Left renal pelvis (tissue), 4 donors: ENCODE results near the gene CCL14. TPM values are rescaled to one million over a fixed set of nuclear protein-coding genes. Genes with fewer than 3 reads are reported as not detected.
A peak's percentile ranks its signal among the peaks of the same experiment; 100 is the strongest.
"Not testable (repeated sequence)": the region's sequence is repeated elsewhere in the genome, so short reads cannot be mapped to it uniquely, and the experiment has no call there.

Experiments
- DNase-seq, 4 donors: peaks; one replicate each; pipeline ENCODE4 v3.0.0-alpha.2; 2013; ENCODE audit warnings: low read depth in 4 of 4, low spot score in 3 of 4
- polyA plus RNA-seq, 4 donors: library from polyadenylated mRNA; unstranded; fragments of 120-200 nt; gene quantifications; one replicate each; pipeline ENCODE4 v1.2.1, GENCODE V29; 2013; ENCODE audit not compliant: insufficient read length in 4 of 4

CCL14 gene
- polyA plus RNA-seq, 4 donors: 14.5 to 17.6 (median 16.0) TPM

DNA sequence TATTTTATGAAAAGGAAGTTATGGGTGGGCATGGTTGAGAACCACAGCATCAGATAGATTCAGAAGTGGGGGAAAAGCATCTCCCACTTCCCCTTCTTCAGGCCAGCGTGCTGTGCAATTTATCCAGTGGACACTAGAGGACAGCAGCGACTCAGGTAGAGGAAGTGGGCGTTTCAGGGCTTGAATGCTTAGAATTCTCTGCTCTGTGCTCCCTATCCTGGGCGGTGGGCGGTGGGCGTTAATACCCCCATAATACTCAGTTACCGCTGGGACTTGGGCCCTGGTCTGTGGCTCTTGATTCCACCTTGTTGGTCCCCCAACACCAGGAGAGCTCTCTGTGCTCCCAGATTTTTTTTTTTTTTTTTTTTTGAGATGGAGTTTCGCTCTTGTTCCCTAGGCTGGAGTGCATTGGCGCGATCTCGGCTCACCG is 39.4 kb downstream of the CCL14 start:
- DNase-seq: no peak

DNA sequence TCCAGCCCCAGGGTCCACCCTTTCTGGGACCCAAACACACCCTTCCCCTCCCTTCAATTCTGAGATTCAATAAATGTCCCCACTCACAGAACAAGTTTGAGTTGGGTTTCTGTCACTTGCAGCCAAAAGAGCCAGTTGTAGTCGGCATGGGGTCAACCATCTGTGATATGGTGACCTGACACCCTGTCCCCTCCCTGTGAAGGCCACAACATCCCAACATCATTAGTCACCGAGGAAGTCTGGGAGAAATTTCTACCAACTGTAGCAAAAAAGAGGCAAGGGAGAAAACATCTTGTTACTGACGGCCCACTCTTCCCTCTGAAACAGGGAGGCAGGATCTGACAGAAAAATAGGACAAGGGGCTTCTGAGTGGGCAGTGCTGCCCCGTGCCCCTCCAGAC is 42.4 kb downstream of the CCL14 start:
- no peak for DNase-seq

DNA sequence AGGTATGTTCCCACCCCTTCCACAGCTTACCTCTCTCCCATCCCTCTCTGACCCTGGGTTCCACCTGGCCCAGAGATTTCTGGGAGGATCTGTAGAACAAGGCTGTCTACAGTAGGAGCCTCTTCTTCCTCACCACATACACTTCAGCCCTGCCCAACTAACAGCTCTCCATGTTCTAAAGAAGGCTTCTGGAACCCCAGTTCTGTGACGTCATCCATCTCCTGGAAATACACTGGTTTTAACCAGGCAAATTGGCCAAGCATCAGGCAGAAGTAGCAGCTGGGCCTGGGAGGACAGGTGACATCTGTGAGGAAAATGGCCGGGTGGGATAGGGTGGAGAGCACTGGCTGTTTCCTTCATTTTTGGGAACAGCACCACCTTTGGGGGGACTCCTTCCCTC is 43.0 kb downstream of the CCL14 start, which contains the start of gene LYZL6:
LYZL6 (minus strand) TSS at position 177 of the 400 bp plus-strand sequence. CDS start 4,357 bp downstream, outside the sequence.
- DNase-seq: no peak

DNA sequence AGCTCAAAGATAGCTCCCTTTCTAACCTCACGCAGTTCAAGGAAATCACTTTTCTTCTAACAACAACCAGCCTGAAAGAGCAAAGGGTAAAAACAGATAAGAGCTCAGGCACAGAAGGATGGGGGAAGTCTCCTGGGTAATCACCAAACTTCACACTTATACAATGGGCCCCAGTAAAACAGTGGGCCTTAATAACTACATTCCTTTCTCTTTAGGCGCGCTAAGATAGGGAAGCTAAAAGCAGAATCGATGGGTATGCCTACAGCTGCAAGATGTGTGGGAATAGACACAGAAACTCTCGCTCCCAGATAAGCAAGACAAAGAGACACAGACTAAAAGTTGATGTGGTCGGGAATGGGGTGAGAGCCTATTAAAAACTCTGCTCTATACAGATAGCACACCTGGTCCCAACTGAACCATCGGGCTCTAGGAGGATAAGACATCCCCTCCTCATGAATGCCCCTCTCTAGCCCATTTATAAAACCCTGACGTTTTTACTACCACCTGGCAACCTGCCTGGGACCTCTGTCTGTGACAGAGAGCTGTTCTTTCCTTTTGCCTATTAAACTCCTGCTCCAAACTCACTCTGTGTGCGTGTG is 43.8 kb downstream of the CCL14 start:
- DNase-seq: peak in 1 of 4 donors; percentile 14

DNA sequence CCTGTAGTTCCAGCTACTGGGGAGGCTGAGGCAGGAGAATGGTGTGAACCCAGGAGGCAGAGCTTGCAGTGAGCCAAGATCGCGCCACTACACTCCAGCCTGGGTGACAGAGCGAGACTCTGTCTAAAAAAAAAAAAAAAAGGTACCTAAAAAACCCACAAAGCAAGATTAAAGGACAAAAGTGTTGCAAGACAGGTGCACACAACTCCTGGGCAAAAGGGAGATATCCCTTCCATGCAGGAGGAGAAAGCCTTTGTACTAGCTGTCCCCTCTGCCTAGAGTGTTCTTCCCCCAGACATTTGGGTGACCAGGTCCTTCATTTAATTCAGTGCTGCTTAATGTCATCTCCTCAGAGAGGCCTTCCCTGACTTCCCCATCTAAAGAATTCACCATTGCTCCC is 48.0 kb downstream of the CCL14 start:
- DNase-seq: not testable (repeated sequence)

DNA sequence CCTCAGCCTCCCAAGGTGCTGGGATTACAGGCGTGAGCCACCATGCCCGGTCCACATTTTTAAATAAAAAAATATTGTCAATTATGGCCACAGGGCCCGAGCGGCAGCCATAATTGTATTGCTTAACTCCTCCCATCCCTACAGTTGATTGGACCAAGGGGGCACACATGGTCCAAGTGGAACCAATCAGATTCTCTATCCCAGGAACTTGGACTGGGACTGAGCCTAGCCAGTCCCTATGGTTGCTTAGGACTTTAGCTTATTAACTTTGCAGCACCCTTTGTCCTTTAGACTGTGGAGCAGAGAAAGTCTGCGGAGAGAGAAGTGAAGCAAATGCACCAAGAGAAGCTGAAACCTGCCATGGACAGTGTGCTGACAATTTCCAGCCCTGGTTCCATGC is 50.5 kb downstream of the CCL14 start:
- DNase-seq: no peak

DNA sequence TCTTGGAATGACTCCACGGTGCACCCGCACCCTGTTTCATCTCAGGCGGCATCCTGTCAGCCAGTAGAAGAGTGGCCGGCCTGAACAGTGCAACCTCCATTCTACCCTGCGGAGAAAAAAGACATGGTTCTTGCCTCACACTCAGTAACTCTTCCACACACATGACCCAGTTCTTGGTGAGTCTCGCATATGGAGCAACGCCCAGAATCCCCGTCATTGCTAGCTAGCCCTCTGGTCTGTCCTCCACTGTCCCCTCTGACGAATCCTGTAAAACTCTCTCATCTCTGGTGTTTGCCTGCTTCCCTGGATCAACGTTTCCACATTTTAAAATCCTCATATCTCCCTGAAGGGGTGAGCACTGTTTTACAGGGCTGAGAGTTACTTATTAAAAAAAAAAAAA is 51.8 kb downstream of the CCL14 start:
- DNase-seq: no peak

Other genes starting within 250 kb of the CCL14 start
- gene GAS2L2, start 233.5 kb downstream of the CCL14 start, polyA plus RNA-seq: under 1 TPM in 2 of 4 donors, not detected in 2; 0.10 to 0.12 TPM
- gene C17orf50, start 225.8 kb downstream of the CCL14 start, polyA plus RNA-seq: under 1 TPM in 1 of 4 donors, not detected in 3; 0.21 TPM
- 10 to 100 TPM in 1 of 4 donors, 1 to 10 TPM in 3; 1.9 to 11.0 (median 2.4) TPM for gene MMP28, start 191.1 kb downstream of the CCL14 start, polyA plus RNA-seq
- 100 to 1,000 TPM; 188 to 242 (median 234) TPM for gene TAF15, start 177.2 kb downstream of the CCL14 start, polyA plus RNA-seq
- gene HEATR9, start 117.8 kb downstream of the CCL14 start, polyA plus RNA-seq: under 1 TPM in 1 of 4 donors, not detected in 3; 0.18 TPM
- gene CCL5, start 106.4 kb downstream of the CCL14 start, polyA plus RNA-seq: 1 to 10 TPM; 1.1 to 2.1 (median 1.6) TPM
- gene RDM1, start 56.0 kb downstream of the CCL14 start, polyA plus RNA-seq: 1 to 10 TPM; 1.4 to 3.6 (median 2.3) TPM
- not detected for gene LYZL6, start 43.0 kb downstream of the CCL14 start, polyA plus RNA-seq
- gene CCL16, start 5.2 kb downstream of the CCL14 start, polyA plus RNA-seq: under 1 TPM in 3 of 4 donors, not detected in 1; 0.10 to 0.53 (median 0.19) TPM
- 1 to 10 TPM in 3 of 4 donors, under 1 TPM in 1; 0.37 to 7.5 (median 5.2) TPM for gene CCL15, start 14.8 kb upstream of the CCL14 start, polyA plus RNA-seq
- not detected for gene CCL23, start 31.2 kb upstream of the CCL14 start, polyA plus RNA-seq
- 1 to 10 TPM in 1 of 4 donors, not detected in 3; 2.4 TPM for gene CCL18, start 77.5 kb upstream of the CCL14 start, polyA plus RNA-seq
- gene CCL3, start 103.4 kb upstream of the CCL14 start, polyA plus RNA-seq: 10 to 100 TPM in 1 of 4 donors, 1 to 10 TPM in 2, under 1 TPM in 1; 0.29 to 38.4 (median 2.1) TPM
- 10 to 100 TPM in 1 of 4 donors, 1 to 10 TPM in 1, under 1 TPM in 2; 0.16 to 34.9 (median 0.86) TPM for gene CCL4, start 117.1 kb upstream of the CCL14 start, polyA plus RNA-seq
- gene TBC1D3B, start 189.9 kb upstream of the CCL14 start, polyA plus RNA-seq: 10 to 100 TPM in 2 of 4 donors, 1 to 10 TPM in 2; 4.3 to 18.7 (median 8.6) TPM
- 10 to 100 TPM in 1 of 4 donors, 1 to 10 TPM in 1, under 1 TPM in 1, not detected in 1; 0.79 to 12.1 (median 1.6) TPM for gene CCL3L1, start 210.0 kb upstream of the CCL14 start, polyA plus RNA-seq
- gene CCL4L2, start 224.3 kb upstream of the CCL14 start, polyA plus RNA-seq: 10 to 100 TPM in 1 of 4 donors, 1 to 10 TPM in 2, not detected in 1; 1.1 to 25.8 (median 1.4) TPM